ENCODE results near the gene PNPLA1. TPM values are rescaled to one million over a fixed set of nuclear protein-coding genes. Genes with fewer than 3 reads are reported as not detected.

The PNPLA1 gene
- not detected in 2 replicates for total RNA-seq

GRCh38 chr6:36269834-36270705 lies at the start of gene PNPLA1:
PNPLA1 (plus strand) TSS chr6:36270060; CDS start chr6:36270460, 400 bp downstream.

GRCh38 chr6:36336779-36337241 lies 67.0 kb downstream of the PNPLA1 start, which contains the start of gene BNIP5:
BNIP5 (minus strand) TSS chr6:36336888; CDS start chr6:36330690, 6,198 bp downstream.

Other genes starting within 250 kb of the PNPLA1 start
- gene SLC26A8, start 245.4 kb upstream of the PNPLA1 start, total RNA-seq = not detected in 2 replicates
- gene MAPK14, start 242.3 kb upstream of the PNPLA1 start, total RNA-seq = 69.8 and 71.7 TPM in 2 replicates
- 28.2 and 34.1 TPM in 2 replicates for gene MAPK13, start 139.5 kb upstream of the PNPLA1 start, total RNA-seq
- 17.2 and 20.9 TPM in 2 replicates for gene BRPF3, start 73.3 kb upstream of the PNPLA1 start, total RNA-seq
- gene BNIP5, start 66.8 kb downstream of the PNPLA1 start, total RNA-seq = not detected in 2 replicates
- 0.12 and 0.22 TPM in 2 replicates for gene ETV7, start 117.6 kb downstream of the PNPLA1 start, total RNA-seq
- not detected in 2 replicates for gene PXT1, start 172.8 kb downstream of the PNPLA1 start, total RNA-seq
- gene KCTD20, start 172.9 kb downstream of the PNPLA1 start, total RNA-seq = 40.7 and 41.4 TPM in 2 replicates

Measured in uterine smooth muscle cell (primary cell).